Activated CD8-positive, alpha-beta T cell treated with anti-CD3 and anti-CD28 coated beads for 36 hours (primary cell): Measurements from ENCODE around the gene FAU. TPM values are rescaled to one million over a fixed set of nuclear protein-coding genes. Genes with fewer than 3 reads are reported as not detected.

Experiments
- ATAC-seq: fragments of 200-7000 bp; cut with Tn5 transposase; one replicate; pipeline ENCODE4 v1.10.0; 2021; ENCODE audit warnings: mild to moderate bottlenecking, moderate library complexity
- CTCF ChIA-PET: fragments of 350-600 bp; sonication (Branson Sonifier 250); formaldehyde crosslinking; loops from one replicate; lab custom pipeline; 2021; ENCODE audit warnings: antibody characterized with exemption; lab: Charles Lee
- POLR2A ChIA-PET: fragments of 350-600 bp; sonication (Branson Sonifier 250); formaldehyde crosslinking; loops from one replicate; lab custom pipeline; 2021; ENCODE audit warnings: antibody characterized with exemption; lab: Charles Lee
- DNase-seq: peaks from one replicate; pipeline ENCODE4 v3.0.0-alpha.2; 2020
- H3K27ac Mint-ChIP-seq: one replicate; pipeline ENCODE4 v1.8.0; 2021; ENCODE audit warnings: mild to moderate bottlenecking, mixed read lengths
- H3K27me3 Mint-ChIP-seq: one replicate; pipeline ENCODE4 v1.8.0; 2021; ENCODE audit warnings: mixed read lengths
- H3K36me3 Mint-ChIP-seq: one replicate; pipeline ENCODE4 v1.8.0; 2021; ENCODE audit warnings: low read depth, mixed read lengths
- H3K4me1 Mint-ChIP-seq: one replicate; pipeline ENCODE4 v1.8.0; 2021; ENCODE audit warnings: low read depth, mixed read lengths
- H3K4me3 Mint-ChIP-seq: one replicate; pipeline ENCODE4 v1.8.0; 2021; ENCODE audit warnings: mild to moderate bottlenecking, moderate library complexity, mixed read lengths
- H3K9me3 Mint-ChIP-seq: one replicate; pipeline ENCODE4 v1.8.0; 2021; ENCODE audit warnings: mixed read lengths
- intact Hi-C: fragments of 100-400 bp; cut with micrococcal nuclease; formaldehyde crosslinking; loops from one replicate; pipeline ENCODE4 v1.10.0; 2022
- total RNA-seq, 2 experiments: library from RNA; stranded (reverse); gene quantifications; one replicate each; pipeline ENCODE4 v1.2.3, GENCODE V29; 2021
- TF ChIP-seq, protein P1 (sequence below): fragments of 200-600 bp; IDR thresholded peaks from one replicate; pipeline ENCODE4 v1.8.0; 2022; ENCODE audit warnings: antibody characterized with exemption, mild to moderate bottlenecking

FAU gene
- total RNA-seq, 2 experiments from 2014 or later: 1,112 to 1,137 TPM

DNA sequence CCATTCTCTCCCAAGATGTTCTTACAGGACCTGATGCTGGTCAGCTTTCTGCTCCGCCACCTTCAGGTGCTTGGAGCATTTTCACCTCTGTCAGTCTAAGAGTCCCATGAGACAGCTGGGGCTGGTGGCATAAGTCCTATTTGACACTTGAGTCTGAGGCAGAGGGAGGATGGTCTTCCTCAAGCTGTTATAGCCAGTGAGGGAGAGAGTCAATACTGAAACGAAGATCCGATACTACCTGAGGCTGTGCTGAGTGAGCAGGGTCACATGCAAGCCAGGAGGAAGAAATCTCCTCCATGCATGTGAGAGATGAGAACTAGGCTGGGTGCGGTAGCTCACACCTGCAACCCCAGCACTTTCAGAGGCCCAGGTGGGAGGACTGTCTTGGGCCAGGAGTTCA, 32.3 kb downstream of the FAU start:
- Mint-ChIP-seq H3K4me1 (peaks cover 13% of the 10 kb centered on the region), H3K9me3 (no peaks in the 10 kb centered on the region), H3K4me3 (no peak overlapping the region), H3K36me3 (peaks cover 11% of the 10 kb centered on the region), H3K27me3 (no peaks in the 10 kb centered on the region), H3K27ac (no peak overlapping the region)
- intact Hi-C loops: no loop called here
- ATAC-seq (no peak), DNase-seq (no peak)
- ChIA-PET CTCF (interaction anchor here (1.3 to 1.8 kb wide), 3 partner anchors 15 to 75 kb away, joined by 3 to 4 read pairs (median 4); partner anchors contain the start of gene ARL2), POLR2A (interaction anchor here (0.9 to 20.0 kb wide), 3 partner anchors 14 to 42 kb away, joined by 3 to 294 read pairs (median 3); partner anchors contain the start of genes FAU, MRPL49, TM7SF2 and ZNHIT2)
- TF ChIP-seq, protein P1, sequence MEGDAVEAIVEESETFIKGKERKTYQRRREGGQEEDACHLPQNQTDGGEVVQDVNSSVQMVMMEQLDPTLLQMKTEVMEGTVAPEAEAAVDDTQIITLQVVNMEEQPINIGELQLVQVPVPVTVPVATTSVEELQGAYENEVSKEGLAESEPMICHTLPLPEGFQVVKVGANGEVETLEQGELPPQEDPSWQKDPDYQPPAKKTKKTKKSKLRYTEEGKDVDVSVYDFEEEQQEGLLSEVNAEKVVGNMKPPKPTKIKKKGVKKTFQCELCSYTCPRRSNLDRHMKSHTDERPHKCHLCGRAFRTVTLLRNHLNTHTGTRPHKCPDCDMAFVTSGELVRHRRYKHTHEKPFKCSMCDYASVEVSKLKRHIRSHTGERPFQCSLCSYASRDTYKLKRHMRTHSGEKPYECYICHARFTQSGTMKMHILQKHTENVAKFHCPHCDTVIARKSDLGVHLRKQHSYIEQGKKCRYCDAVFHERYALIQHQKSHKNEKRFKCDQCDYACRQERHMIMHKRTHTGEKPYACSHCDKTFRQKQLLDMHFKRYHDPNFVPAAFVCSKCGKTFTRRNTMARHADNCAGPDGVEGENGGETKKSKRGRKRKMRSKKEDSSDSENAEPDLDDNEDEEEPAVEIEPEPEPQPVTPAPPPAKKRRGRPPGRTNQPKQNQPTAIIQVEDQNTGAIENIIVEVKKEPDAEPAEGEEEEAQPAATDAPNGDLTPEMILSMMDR: no peak

DNA sequence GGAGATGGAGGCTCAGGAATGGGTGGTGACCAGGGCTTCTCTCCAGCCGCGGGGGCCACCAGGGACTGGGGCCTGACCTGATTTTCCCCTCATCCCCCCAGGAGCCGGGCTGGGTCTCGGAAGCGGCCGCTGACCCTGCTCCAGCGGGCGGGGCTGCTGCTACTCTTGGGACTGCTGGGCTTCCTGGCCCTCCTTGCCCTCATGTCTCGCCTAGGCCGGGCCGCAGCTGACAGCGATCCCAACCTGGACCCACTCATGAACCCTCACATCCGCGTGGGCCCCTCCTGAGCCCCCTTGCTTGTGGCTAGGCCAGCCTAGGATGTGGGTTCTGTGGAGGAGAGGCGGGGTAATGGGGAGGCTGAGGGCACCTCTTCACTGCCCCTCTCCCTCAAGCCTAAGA, 34.1 kb downstream of the FAU start:
- ChIA-PET POLR2A (interaction anchor here (0.6 to 20.0 kb wide), 5 partner anchors 8 to 324 kb away, joined by 3 to 294 read pairs (median 6); partner anchors contain the start of genes FAU, MRPL49, TM7SF2 and VPS51), CTCF (no interaction called here)
- intact Hi-C loops: no loop called here
- Mint-ChIP-seq H3K36me3 (peaks cover 23% of the 10 kb centered on the region), H3K4me1 (peaks cover 17% of the 10 kb centered on the region), H3K27me3 (no peaks in the 10 kb centered on the region), H3K27ac (no peak overlapping the region), H3K9me3 (no peaks in the 10 kb centered on the region), H3K4me3 (no peak overlapping the region)
- no peak for DNase-seq
- no peak for ATAC-seq
- TF ChIP-seq, protein P1: no peak

DNA sequence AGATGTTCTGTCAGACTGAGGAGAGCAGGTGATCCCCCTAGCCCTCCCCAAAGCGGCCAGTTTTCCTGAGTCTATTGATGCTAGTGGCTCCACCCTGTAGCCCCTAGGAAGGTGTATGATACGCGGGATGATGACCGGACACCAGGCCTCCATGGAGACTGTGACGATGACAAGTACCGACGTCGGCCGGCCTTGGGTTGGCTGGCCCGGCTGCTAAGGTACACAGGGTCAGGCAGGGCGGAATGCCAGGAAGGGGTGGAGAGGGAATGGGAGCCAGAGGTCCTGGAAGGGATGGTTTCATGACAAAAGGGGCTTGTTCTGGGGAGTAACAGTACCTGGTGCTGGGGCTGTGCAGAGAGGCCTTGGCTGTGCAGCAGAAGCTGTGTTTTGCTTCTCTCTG, 34.7 kb downstream of the FAU start:
- peaks cover 20% of the 10 kb centered on the region for H3K4me1 Mint-ChIP-seq
- no peaks in the 10 kb centered on the region for H3K9me3 Mint-ChIP-seq
- ATAC-seq: no peak
- TF ChIP-seq, protein P1: no peak
- no peak overlapping the region for H3K4me3 Mint-ChIP-seq
- intact Hi-C loops: no loop called here
- POLR2A ChIA-PET: interaction anchor here (1.1 to 20.0 kb wide), 4 partner anchors 9 to 323 kb away, joined by 3 to 294 read pairs (median 15); partner anchors contain the start of genes FAU, MRPL49, TM7SF2 and VPS51
- H3K27me3 Mint-ChIP-seq: no peaks in the 10 kb centered on the region
- H3K36me3 Mint-ChIP-seq: peaks cover 27% of the 10 kb centered on the region
- CTCF ChIA-PET: no interaction called here
- H3K27ac Mint-ChIP-seq: no peak overlapping the region
- DNase-seq: no peak

DNA sequence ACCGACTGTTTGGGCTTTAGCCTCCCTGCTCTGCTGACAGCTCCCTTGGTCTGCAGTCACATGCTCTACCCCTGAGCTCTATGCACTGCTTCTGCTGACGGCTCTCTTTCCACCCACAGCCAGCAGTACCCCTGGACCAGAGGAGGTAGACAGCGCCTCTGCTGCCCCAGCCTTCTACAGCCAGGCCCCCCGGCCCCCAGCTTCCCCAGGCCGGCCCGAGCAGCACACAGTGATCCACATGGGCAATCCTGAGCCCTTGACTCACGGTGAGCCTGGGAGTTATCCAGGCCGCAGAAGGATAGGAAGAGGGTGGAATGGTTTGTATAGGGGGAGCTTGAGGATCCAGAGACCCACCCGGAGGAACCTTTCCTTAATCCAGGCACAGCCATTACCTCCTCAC, 35.1 kb downstream of the FAU start:
- TF ChIP-seq, protein P1: no peak
- intact Hi-C loops: no loop called here
- peaks cover 31% of the 10 kb centered on the region for H3K36me3 Mint-ChIP-seq
- H3K9me3 Mint-ChIP-seq: no peaks in the 10 kb centered on the region
- ATAC-seq (no peak), DNase-seq (no peak)
- H3K27ac Mint-ChIP-seq: no peak overlapping the region
- ChIA-PET CTCF (no interaction called here), POLR2A (interaction anchor here (1.1 to 20.0 kb wide), 4 partner anchors 9 to 323 kb away, joined by 3 to 294 read pairs (median 15); partner anchors contain the start of genes FAU, MRPL49, TM7SF2 and VPS51)
- H3K27me3 Mint-ChIP-seq: no peaks in the 10 kb centered on the region
- peaks cover 23% of the 10 kb centered on the region for H3K4me1 Mint-ChIP-seq
- no peak overlapping the region for H3K4me3 Mint-ChIP-seq

DNA sequence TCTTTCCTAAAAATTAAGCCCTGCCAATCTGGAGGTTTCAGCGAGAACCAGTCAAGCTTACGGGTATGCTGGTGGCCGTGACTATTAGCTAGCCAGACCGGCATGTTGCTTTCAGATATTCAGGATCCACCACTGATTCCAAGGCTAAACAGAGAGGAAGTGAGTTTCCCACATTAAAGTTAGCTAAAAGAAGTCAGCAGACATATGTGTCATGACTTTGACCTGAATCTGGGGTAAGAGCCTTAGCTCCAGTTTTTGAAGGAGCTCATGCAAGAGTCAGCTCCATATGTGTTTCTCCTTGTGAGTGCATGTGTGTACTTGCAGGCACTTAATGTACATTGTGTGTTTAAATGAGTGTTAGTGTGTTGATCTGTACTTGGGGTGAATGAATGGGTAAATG, 36.5 kb downstream of the FAU start:
- no peak for DNase-seq
- CTCF ChIA-PET: interaction anchor here (1.6 kb wide), 1 partner anchor 25 kb away, joined by 7 read pairs; no protein-coding TSS in a partner anchor
- peak overlapping the region; percentile 98 for H3K27ac Mint-ChIP-seq
- H3K4me1 Mint-ChIP-seq: peaks cover 29% of the 10 kb centered on the region
- POLR2A ChIA-PET: interaction anchor here (0.9 to 3.5 kb wide), 3 partner anchors 10 to 71 kb away, joined by 3 to 24 read pairs (median 4); partner anchors contain the start of genes ARL2 and VPS51
- peaks cover 42% of the 10 kb centered on the region for H3K36me3 Mint-ChIP-seq
- peak overlapping the region; percentile 99 for H3K4me3 Mint-ChIP-seq
- no peaks in the 10 kb centered on the region for H3K27me3 Mint-ChIP-seq
- no peaks in the 10 kb centered on the region for H3K9me3 Mint-ChIP-seq
- intact Hi-C loops: no loop called here
- TF ChIP-seq, protein P1: no peak
- ATAC-seq: no peak
